ENCODE measurements around the gene OSTM1.

DNA sequence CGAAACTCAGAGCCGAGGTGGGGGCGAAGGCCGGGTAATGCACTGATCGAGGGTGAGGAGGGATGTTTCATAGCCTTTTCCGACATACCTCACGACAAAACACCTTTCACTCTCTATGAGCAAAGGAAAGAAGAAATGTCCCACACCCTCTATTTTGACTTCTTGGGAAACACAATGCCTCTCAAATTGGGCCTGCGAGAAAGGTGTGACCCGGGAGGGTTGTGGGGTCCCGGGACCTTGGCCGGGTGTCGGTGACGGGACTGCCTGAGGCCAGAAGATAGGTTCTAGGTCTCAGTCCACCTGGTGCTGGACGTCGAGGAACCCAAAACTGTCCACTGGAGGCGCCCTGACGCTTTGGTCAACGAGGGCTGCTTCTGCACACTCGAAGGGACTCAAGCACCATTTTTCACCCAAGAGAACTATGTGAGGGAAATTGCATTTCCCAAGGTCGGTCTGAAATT lies 41.1 kb upstream of the OSTM1 start:
- no peak for TF ChIP-seq TAF7 (tag; IDR thresholded peaks at IDR 0.05)
- TF ChIP-seq CBX1 (IDR thresholded peaks at IDR 0.05; ENCODE audit: low read depth), result no peak
- TF ChIP-seq STAT5B (CRISPR knock-in tag; IDR thresholded peaks at IDR 0.05), result no peak
- no peak for TF ChIP-seq NR2C2 (CRISPR knock-in tag; IDR thresholded peaks at IDR 0.05)
- no peak for TF ChIP-seq NR2C2 (tag; IDR thresholded peaks at IDR 0.05)
- no peak for TF ChIP-seq POLR2AphosphoS5 (IDR thresholded peaks at IDR 0.05; ENCODE audit: control insufficient read depth, insufficient read depth, low read depth, low read length)
- TF ChIP-seq CTCF (IDR thresholded peaks at IDR 0.05 in 2 of 3, conservative IDR thresholded peaks at IDR 0.05 in 1 of 3; ENCODE audit: insufficient read depth in 2 of 3, low read depth in 1 of 3, low read length in 3 of 3), result peak; percentile 65 to 74 (median 67)
- no peak for TF ChIP-seq ZNF780A (CRISPR knock-in tag; IDR thresholded peaks at IDR 0.05)
- TF ChIP-seq POLR2A (conservative IDR thresholded peaks at IDR 0.05), result no peak
- no peak for TF ChIP-seq POLR2AphosphoS2 (IDR thresholded peaks at IDR 0.05; ENCODE audit: low read length)

Data from K562 (cell line).